BE2C (cell line): ENCODE data around the gene PSMD3.
A peak's percentile ranks its signal among the peaks of the same experiment; 100 is the strongest.

ENCODE experiments used
- DNase-seq: peaks from one replicate; pipeline ENCODE4 v3.0.0-alpha.2; 2020
- H3K27me3 ChIP-seq: fragments of 250-450 bp; sonication (Bioruptor Pico); 2 replicates; pipeline ENCODE4 v1.5.1; 2020; ENCODE audit warnings: mild to moderate bottlenecking
- H3K36me3 ChIP-seq: fragments of 250-450 bp; sonication (Bioruptor Pico); 2 replicates; pipeline ENCODE4 v1.5.1; 2020; ENCODE audit warnings: mild to moderate bottlenecking
- H3K4me1 ChIP-seq: fragments of 250-450 bp; sonication (Bioruptor Pico); 2 replicates; pipeline ENCODE4 v1.5.1; 2020
- H3K4me3 ChIP-seq: 2 replicates; pipeline ENCODE4 v1.5.1; 2011; ENCODE audit warnings: low read depth, low read length
- H3K9me3 ChIP-seq: fragments of 250-450 bp; sonication (Bioruptor Pico); 2 replicates; pipeline ENCODE4 v1.5.1; 2020
- CTCF ChIP-seq: IDR thresholded peaks from 2 replicates; pipeline ENCODE4 v1.5.1; 2012; ENCODE audit warnings: mild to moderate bottlenecking, low read depth, low read length

Gene PSMD3

DNA sequence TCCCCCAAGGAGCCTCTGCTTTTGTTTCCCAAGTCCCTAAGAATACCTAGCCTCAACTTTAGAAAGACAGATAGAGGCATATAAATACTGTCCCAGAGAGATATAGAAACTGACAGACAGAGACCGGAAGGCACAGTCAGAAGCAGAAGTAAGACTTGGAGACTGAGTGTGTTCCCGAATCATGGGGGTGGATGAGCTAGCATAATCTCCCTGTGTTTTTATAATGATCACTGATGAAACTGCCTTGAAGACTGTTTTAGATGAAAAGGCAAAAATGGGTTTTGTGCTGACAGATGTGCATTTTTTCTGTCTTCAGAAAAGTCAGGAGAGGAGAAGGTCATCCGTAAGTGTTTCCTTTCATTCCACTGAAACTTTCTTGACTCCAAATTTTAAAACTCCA, 8.3 kb upstream of the PSMD3 start:
- Histone ChIP-seq H3K27me3 (peaks cover 71% of the 10 kb centered on the region), H3K4me1 (no peaks in the 10 kb centered on the region), H3K36me3 (no peaks in the 10 kb centered on the region), H3K9me3 (no peaks in the 10 kb centered on the region), H3K4me3 (no peak overlapping the region)
- DNase-seq = no peak
- no peak for TF ChIP-seq CTCF

DNA sequence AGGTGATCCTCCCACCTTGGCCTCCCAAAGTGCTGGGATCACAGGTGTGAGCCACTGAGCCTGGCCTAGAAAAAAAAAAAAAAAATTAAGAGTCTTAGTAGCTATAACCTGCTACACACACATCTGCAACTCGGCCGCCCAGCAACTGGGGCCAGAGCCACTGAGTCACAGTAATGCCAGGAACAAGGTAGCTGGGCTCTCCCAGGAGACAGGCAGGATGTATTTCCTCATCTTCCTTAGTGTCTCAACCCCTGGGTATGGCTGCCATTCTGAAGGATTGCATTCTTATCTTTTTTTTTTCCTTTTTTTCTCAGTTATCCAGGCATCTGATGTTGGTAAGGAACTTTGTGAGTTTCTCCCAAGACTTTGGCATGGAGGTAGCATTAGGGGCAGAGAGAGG, 7.1 kb upstream of the PSMD3 start:
- Histone ChIP-seq H3K27me3 (peaks cover 63% of the 10 kb centered on the region), H3K4me1 (no peaks in the 10 kb centered on the region), H3K9me3 (no peaks in the 10 kb centered on the region), H3K36me3 (no peaks in the 10 kb centered on the region), H3K4me3 (no peak overlapping the region)
- no peak for TF ChIP-seq CTCF
- no peak for DNase-seq

- no peaks in the 10 kb centered on the region for H3K4me1 ChIP-seq
- H3K9me3 ChIP-seq = no peaks in the 10 kb centered on the region
- no peak overlapping the region for H3K4me3 ChIP-seq
- H3K36me3 ChIP-seq = no peaks in the 10 kb centered on the region
- DNase-seq = no peak
- TF ChIP-seq CTCF = no peak
- peaks cover 55% of the 10 kb centered on the region for H3K27me3 ChIP-seq
Observed at GRCh38 chr17:39974433-39974832, 6.2 kb upstream of the PSMD3 start.

- Histone ChIP-seq H3K4me3 (no peak overlapping the region), H3K4me1 (no peaks in the 10 kb centered on the region), H3K9me3 (no peaks in the 10 kb centered on the region), H3K27me3 (peaks cover 42% of the 10 kb centered on the region), H3K36me3 (no peaks in the 10 kb centered on the region)
- TF ChIP-seq CTCF = no peak
- DNase-seq = no peak
Observed at GRCh38 chr17:39975801-39976200, 4.8 kb upstream of the PSMD3 start.

- Histone ChIP-seq H3K36me3 (peaks cover 13% of the 10 kb centered on the region), H3K4me3 (no peak overlapping the region), H3K4me1 (no peaks in the 10 kb centered on the region), H3K27me3 (peaks cover 20% of the 10 kb centered on the region), H3K9me3 (no peaks in the 10 kb centered on the region)
- no peak for TF ChIP-seq CTCF
- no peak for DNase-seq
Observed at GRCh38 chr17:39979016-39979670, 1.5 kb upstream of the PSMD3 start.

- Histone ChIP-seq H3K4me1 (no peaks in the 10 kb centered on the region), H3K9me3 (no peaks in the 10 kb centered on the region), H3K27me3 (peaks cover 12% of the 10 kb centered on the region), H3K36me3 (peaks cover 21% of the 10 kb centered on the region), H3K4me3 (peak overlapping the region; percentile 100)
- TF ChIP-seq CTCF = peak; percentile 38; the same call in 1 of the 2 replicates
- DNase-seq = peak; percentile 38
Observed at GRCh38 chr17:39979893-39980350, 685 bp upstream of the PSMD3 start.
